DND-41 (cell line): ENCODE data around the gene RAB3C.

ENCODE experiments used
- CTCF ChIP-seq: IDR thresholded peaks from 2 replicates; pipeline ENCODE4 v1.5.1; 2012; ENCODE audit warnings: borderline replicate concordance, low read length, moderate library complexity, mild to moderate bottlenecking; ENCODE audit not compliant: poor library complexity, severe bottlenecking; ENCODE audit errors: extremely low read depth
- EZH2 ChIP-seq: IDR thresholded peaks from 3 replicates; pipeline ENCODE4 v1.6.1; 2012; ENCODE audit warnings: borderline replicate concordance, low read depth, mild to moderate bottlenecking, moderate library complexity, low read length, inconsistent platforms; ENCODE audit not compliant: severe bottlenecking

- no peak for TF ChIP-seq CTCF
- no peak for TF ChIP-seq EZH2
These were observed 212.0 kb downstream of the RAB3C start for GRCh38 chr5:58794875-58795274.
